ENCODE results near the gene CKAP5. TPM values are rescaled to one million over a fixed set of nuclear protein-coding genes. Genes with fewer than 3 reads are reported as not detected.

CKAP5 gene
- total RNA-seq, 1 experiment from 2014 or later, result 166 TPM

GRCh38 chr11:46736615-46737014 is 109.5 kb downstream of the CKAP5 start:
- no peaks in the 10 kb centered on the region for H3K9me3 ChIP-seq (ENCODE audit: control insufficient read depth in 1 of 2, insufficient read depth in 1 of 2, low read depth in 1 of 2, low read length in 2 of 2)
- H3K36me3 ChIP-seq (ENCODE audit: control insufficient read depth in 1 of 2, insufficient read depth in 2 of 2, low read length in 2 of 2), result peaks cover 6 to 7% of the 10 kb centered on the region in 2 experiments; a peak in 2 of 4 replicates
- DNase-seq (ENCODE audit: low read depth, low spot score) (no peak), ATAC-seq (no peak)
- H3K4me3 ChIP-seq (replicated peaks in 1 of 2; ENCODE audit: low read depth in 1 of 2, low read length in 2 of 2), result no peak overlapping the region
- H3K79me2 ChIP-seq (ENCODE audit: insufficient read depth, low read length), result no peaks in the 10 kb centered on the region
- BruUV-seq (replicated peaks), result no TSS peak
- no peak overlapping the region for H3K4me2 ChIP-seq (ENCODE audit: low read length)
- no peaks in the 10 kb centered on the region for H3K4me1 ChIP-seq (ENCODE audit: control insufficient read depth in 1 of 2, insufficient read depth in 2 of 2, low read length in 2 of 2)
- intact Hi-C loops (cut with micrococcal nuclease), result no loop called here
- TF ChIP-seq REST (IDR thresholded peaks at IDR 0.05; ENCODE audit: low read depth), result no peak
- TF ChIP-seq, protein P1, sequence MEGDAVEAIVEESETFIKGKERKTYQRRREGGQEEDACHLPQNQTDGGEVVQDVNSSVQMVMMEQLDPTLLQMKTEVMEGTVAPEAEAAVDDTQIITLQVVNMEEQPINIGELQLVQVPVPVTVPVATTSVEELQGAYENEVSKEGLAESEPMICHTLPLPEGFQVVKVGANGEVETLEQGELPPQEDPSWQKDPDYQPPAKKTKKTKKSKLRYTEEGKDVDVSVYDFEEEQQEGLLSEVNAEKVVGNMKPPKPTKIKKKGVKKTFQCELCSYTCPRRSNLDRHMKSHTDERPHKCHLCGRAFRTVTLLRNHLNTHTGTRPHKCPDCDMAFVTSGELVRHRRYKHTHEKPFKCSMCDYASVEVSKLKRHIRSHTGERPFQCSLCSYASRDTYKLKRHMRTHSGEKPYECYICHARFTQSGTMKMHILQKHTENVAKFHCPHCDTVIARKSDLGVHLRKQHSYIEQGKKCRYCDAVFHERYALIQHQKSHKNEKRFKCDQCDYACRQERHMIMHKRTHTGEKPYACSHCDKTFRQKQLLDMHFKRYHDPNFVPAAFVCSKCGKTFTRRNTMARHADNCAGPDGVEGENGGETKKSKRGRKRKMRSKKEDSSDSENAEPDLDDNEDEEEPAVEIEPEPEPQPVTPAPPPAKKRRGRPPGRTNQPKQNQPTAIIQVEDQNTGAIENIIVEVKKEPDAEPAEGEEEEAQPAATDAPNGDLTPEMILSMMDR (IDR thresholded peaks at IDR 0.05 in 2 of 3, conservative IDR thresholded peaks at IDR 0.05 in 1 of 3; ENCODE audit: borderline replicate concordance in 1 of 3, insufficient read depth in 1 of 3, low read depth in 2 of 3, low read length in 2 of 3), result no peak
- no peak for TF ChIP-seq ZBTB33 (IDR thresholded peaks at IDR 0.05; ENCODE audit: extremely low read depth, insufficient replicate concordance, low read length)
- TF ChIP-seq POLR2AphosphoS5 (IDR thresholded peaks at IDR 0.05; ENCODE audit: low read depth, low read length), result no peak
- no peak for TF ChIP-seq ZNF274 (IDR thresholded peaks at IDR 0.05; ENCODE audit: low read depth, low read length)
- TF ChIP-seq EZH2 (IDR thresholded peaks at IDR 0.05), result no peak
- TF ChIP-seq, protein P2, sequence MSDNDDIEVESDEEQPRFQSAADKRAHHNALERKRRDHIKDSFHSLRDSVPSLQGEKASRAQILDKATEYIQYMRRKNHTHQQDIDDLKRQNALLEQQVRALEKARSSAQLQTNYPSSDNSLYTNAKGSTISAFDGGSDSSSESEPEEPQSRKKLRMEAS (IDR thresholded peaks at IDR 0.05), result no peak
- TF ChIP-seq ELF1 (IDR thresholded peaks at IDR 0.05; ENCODE audit: borderline replicate concordance, low read depth), result no peak
- TF ChIP-seq JUND (IDR thresholded peaks at IDR 0.05), result no peak
- no peak for TF ChIP-seq POLR2A (IDR thresholded peaks at IDR 0.05; ENCODE audit: borderline replicate concordance, extremely low read depth, insufficient read depth, insufficient read length)
- no peak for TF ChIP-seq SRF (IDR thresholded peaks at IDR 0.05; ENCODE audit: low read depth)
- TF ChIP-seq ZFX (IDR thresholded peaks at IDR 0.05), result no peak
- TF ChIP-seq EGR1 (IDR thresholded peaks at IDR 0.05; ENCODE audit: low read depth), result no peak
- no peak for TF ChIP-seq EZH2phosphoT487 (IDR thresholded peaks at IDR 0.05; ENCODE audit: borderline replicate concordance)
- TF ChIP-seq YY1 (IDR thresholded peaks at IDR 0.05; ENCODE audit: extremely low read depth, insufficient replicate concordance, low read depth, low read length), result no peak
- no peak for TF ChIP-seq CBX3 (IDR thresholded peaks at IDR 0.05; ENCODE audit: low read depth)
- no peak for TF ChIP-seq TCF7L2 (IDR thresholded peaks at IDR 0.05; ENCODE audit: borderline replicate concordance, extremely low read depth, insufficient read depth, insufficient read length)
- TF ChIP-seq RAD21 (IDR thresholded peaks at IDR 0.05; ENCODE audit: low read depth), result no peak
- TF ChIP-seq SIN3A (IDR thresholded peaks at IDR 0.05; ENCODE audit: low read depth), result no peak
- TF ChIP-seq FOSL1 (IDR thresholded peaks at IDR 0.05; ENCODE audit: low read depth), result no peak
- H3K9ac ChIP-seq (ENCODE audit: low read length), result no peak overlapping the region
- no peaks in the 10 kb centered on the region for H4K20me1 ChIP-seq (ENCODE audit: insufficient read depth)
- ChIA-PET CTCF (no interaction called here), POLR2A (no interaction called here), RAD21 (ENCODE audit: low non-redundant PET in 1 of 2, low total read pairs in 2 of 2, uncharacterized antibody in 2 of 2, unreplicated experiment in 2 of 2) (no interaction called here)
- no peak overlapping the region for H3K27ac ChIP-seq (ENCODE audit: low read depth, low read length)
- H3K9me2 ChIP-seq (ENCODE audit: insufficient read depth), result no peaks in the 10 kb centered on the region
- H3K27me3 ChIP-seq (ENCODE audit: insufficient read depth, low read length), result no peaks in the 10 kb centered on the region
- no peak overlapping the region for H2AFZ ChIP-seq (ENCODE audit: low read depth, low read length, poor library complexity, severe bottlenecking)
